Natural killer cell (primary cell): ENCODE data around the gene DGLUCY. TPM values are rescaled to one million over a fixed set of nuclear protein-coding genes. Genes with fewer than 3 reads are reported as not detected.

ENCODE experiments used
- ATAC-seq, 3 donors: fragments of 150-1000 bp in 2 of 3; fragments of 200-7000 bp in 1 of 3; cut with Tn5 transposase; 1 replicate in 1 of 3; 2 replicates in 2 of 3; pipeline ENCODE4 v1.10.0; 2021; ENCODE audit warnings: mild to moderate bottlenecking in 2 of 3, moderate library complexity in 2 of 3
- DNase-seq, 2 donors: peaks; one replicate each; pipeline versions ENCODE4 v3.0.0 to v3.0.0-alpha.2; 2013 to 2021; ENCODE audit warnings: mixed read lengths in 1 of 2
- H3K27ac ChIP-seq: one replicate; pipeline ENCODE4 v1.5.1; 2013; ENCODE audit warnings: mild to moderate bottlenecking, low read length
- H3K27me3 ChIP-seq: one replicate; pipeline ENCODE4 v1.6.1; 2013; ENCODE audit warnings: low read length; ENCODE audit not compliant: control insufficient read depth, insufficient read depth
- H3K36me3 ChIP-seq: one replicate; pipeline ENCODE4 v1.6.1; 2013; ENCODE audit warnings: low read length; ENCODE audit not compliant: control insufficient read depth, insufficient read depth
- H3K4me1 ChIP-seq: one replicate; pipeline ENCODE4 v1.6.1; 2013; ENCODE audit warnings: low read length; ENCODE audit not compliant: control insufficient read depth, insufficient read depth
- H3K4me3 ChIP-seq: one replicate; pipeline ENCODE4 v1.5.1; 2013; ENCODE audit warnings: low read length
- H3K9me3 ChIP-seq: one replicate; pipeline ENCODE4 v1.6.1; 2013; ENCODE audit warnings: low read length; ENCODE audit not compliant: control insufficient read depth, insufficient read depth
- H3K27ac Mint-ChIP-seq, 2 donors: one replicate each; pipeline ENCODE4 v1.8.0; 2022; ENCODE audit warnings: mild to moderate bottlenecking in 2 of 2, mixed read lengths in 2 of 2, moderate library complexity in 1 of 2
- H3K27me3 Mint-ChIP-seq, 2 donors: one replicate each; pipeline ENCODE4 v1.8.0; 2022; ENCODE audit warnings: low read depth in 2 of 2, mixed read lengths in 2 of 2
- H3K36me3 Mint-ChIP-seq: one replicate; pipeline ENCODE4 v1.8.0; 2022; ENCODE audit warnings: mixed read lengths
- H3K4me1 Mint-ChIP-seq, 2 donors: one replicate each; pipeline ENCODE4 v1.8.0; 2022; ENCODE audit warnings: mixed read lengths in 2 of 2
- H3K4me3 Mint-ChIP-seq: one replicate; pipeline ENCODE4 v1.8.0; 2022; ENCODE audit warnings: mild to moderate bottlenecking, moderate library complexity, mixed read lengths
- H3K9me3 Mint-ChIP-seq, 2 donors: one replicate each; pipeline ENCODE4 v1.8.0; 2022; ENCODE audit warnings: mixed read lengths in 2 of 2
- CTCF ChIP-seq: fragments of 200-600 bp; IDR thresholded peaks from one replicate; pipeline ENCODE4 v1.8.0; 2022; ENCODE audit warnings: antibody characterized with exemption
- WGBS: methylation state at CpG from one replicate; pipeline ENCODE4 v1.1.7; 2013; ENCODE audit warnings: missing lambda C conversion rate; ENCODE audit not compliant: insufficient coverage; 5-methylcytosine and 5-hydroxymethylcytosine counted together
- intact Hi-C: fragments of 100-400 bp; cut with micrococcal nuclease; formaldehyde crosslinking; loops from one replicate; pipeline ENCODE4 v1.14.2; 2022
- total RNA-seq, 4 donors: library from RNA; stranded (reverse); fragments of 120-200 nt in 1 of 4; gene quantifications; one replicate each; pipeline versions ENCODE4 v1.2.3 to v1.2.4, GENCODE V29; 2013 to 2022

Gene DGLUCY
- total RNA-seq, 3 donors from 2014 or later (not counting 1 experiment from before 2014, with no cell fraction given) = 108 to 142 (median 110) TPM

GRCh38 chr14:91070572-91070971 lies 43.3 kb upstream of the DGLUCY start:
- intact Hi-C loops = no loop called here
- Mint-ChIP-seq H3K27ac (no peak overlapping the region), H3K9me3 (no peaks in the 10 kb centered on the region), H3K4me1 (peaks cover 38 to 39% of the 10 kb centered on the region in 2 donors), H3K36me3 (no peaks in the 10 kb centered on the region), H3K4me3 (no peak overlapping the region), H3K27me3 (no peaks in the 10 kb centered on the region)
- Histone ChIP-seq H3K4me1 (peaks cover 38% of the 10 kb centered on the region), H3K9me3 (no peaks in the 10 kb centered on the region), H3K4me3 (no peak overlapping the region), H3K27ac (no peak overlapping the region), H3K36me3 (no peaks in the 10 kb centered on the region), H3K27me3 (no peaks in the 10 kb centered on the region)
- TF ChIP-seq CTCF = no peak
- ATAC-seq (no peak), DNase-seq (no peak)

- ATAC-seq (no peak), DNase-seq (no peak)
- TF ChIP-seq CTCF = no peak
- intact Hi-C loops = loop anchor here (5.0 kb wide), 1 partner anchor 42 kb away; no protein-coding TSS in a partner anchor
- H3K27me3 ChIP-seq = no peaks in the 10 kb centered on the region
- H3K4me1 ChIP-seq = peaks cover 28% of the 10 kb centered on the region
- H3K36me3 Mint-ChIP-seq = no peaks in the 10 kb centered on the region
- H3K27ac Mint-ChIP-seq = no peak overlapping the region
- 98% methylated on average over 5 of the region's 5 CpGs for WGBS
- H3K9me3 ChIP-seq = no peaks in the 10 kb centered on the region
- H3K27me3 Mint-ChIP-seq = no peaks in the 10 kb centered on the region
- H3K4me3 ChIP-seq = no peak overlapping the region
- H3K4me3 Mint-ChIP-seq = no peak overlapping the region
- no peak overlapping the region for H3K27ac ChIP-seq
- peaks cover 33 to 35% of the 10 kb centered on the region in 2 donors for H3K4me1 Mint-ChIP-seq
- H3K36me3 ChIP-seq = no peaks in the 10 kb centered on the region
- H3K9me3 Mint-ChIP-seq = no peaks in the 10 kb centered on the region
Measured at GRCh38 chr14:91075553-91075952, 38.3 kb upstream of the DGLUCY start.

GRCh38 chr14:91078095-91078737 lies 35.7 kb upstream of the DGLUCY start:
- H3K9me3 Mint-ChIP-seq = no peaks in the 10 kb centered on the region

More at GRCh38 chr14:91078095-91078737, 35.7 kb upstream of the DGLUCY start:
- Histone ChIP-seq H3K9me3 (no peaks in the 10 kb centered on the region), H3K36me3 (no peaks in the 10 kb centered on the region), H3K4me3 (no peak overlapping the region), H3K27ac (peak overlapping the region; percentile 45), H3K4me1 (peaks cover 28% of the 10 kb centered on the region), H3K27me3 (no peaks in the 10 kb centered on the region)
- intact Hi-C loops = loop anchor here (5.0 kb wide), 1 partner anchor 39 kb away; no protein-coding TSS in a partner anchor
- H3K27ac Mint-ChIP-seq = peak overlapping the region; percentile 90 to 91
- DNase-seq (peak in 1 of 2 donors; percentile 82), ATAC-seq (peak; percentile 80 to 96 (median 81))
- peaks cover 33 to 35% of the 10 kb centered on the region in 2 donors for H3K4me1 Mint-ChIP-seq
- 67% methylated on average over 7 of the region's 9 CpGs for WGBS
- no peaks in the 10 kb centered on the region for H3K27me3 Mint-ChIP-seq
- TF ChIP-seq CTCF = no peak
- H3K4me3 Mint-ChIP-seq = peak overlapping the region; percentile 73
- H3K36me3 Mint-ChIP-seq = no peaks in the 10 kb centered on the region
